Psoas muscle (tissue), 8 donors: Measurements from ENCODE around the gene DENND5A. TPM values are rescaled to one million over a fixed set of nuclear protein-coding genes. Genes with fewer than 3 reads are reported as not detected.

Source experiments
- ATAC-seq, 4 donors: fragments of 200-7000 bp; cut with Tn5 transposase; one replicate each; pipeline ENCODE4 v1.9.1; 2020; ENCODE audit warnings: moderate library complexity in 3 of 4, mild to moderate bottlenecking in 2 of 4
- DNase-seq, 2 donors: peaks; one replicate each; pipeline ENCODE4 v3.0.0-alpha.2; 2020
- H3K27ac ChIP-seq: fragments of 200-600 bp; one replicate; pipeline ENCODE4 v1.8.0; 2022
- H3K27me3 ChIP-seq, 3 donors: fragments of 200-600 bp in 1 of 3; one replicate each; pipeline versions ENCODE4 v1.6.1 to v1.8.0; 2013 to 2022; ENCODE audit warnings: low read length in 2 of 3, mild to moderate bottlenecking in 2 of 3, moderate library complexity in 1 of 3; ENCODE audit not compliant: insufficient read depth in 3 of 3
- H3K36me3 ChIP-seq, 2 donors: fragments of 200-600 bp in 1 of 2; one replicate each; pipeline versions ENCODE4 v1.6.1 to v1.8.0; 2013 to 2022; ENCODE audit warnings: low read depth in 1 of 2, mild to moderate bottlenecking in 1 of 2, moderate library complexity in 1 of 2; ENCODE audit not compliant: insufficient read depth in 1 of 2
- H3K4me1 ChIP-seq: fragments of 200-600 bp; one replicate; pipeline ENCODE4 v1.8.0; 2022
- H3K4me3 ChIP-seq: fragments of 200-600 bp; one replicate; pipeline ENCODE4 v1.8.0; 2022; ENCODE audit warnings: mild to moderate bottlenecking
- H3K9me3 ChIP-seq: fragments of 200-600 bp; one replicate; pipeline ENCODE4 v1.8.0; 2022
- CTCF ChIP-seq: fragments of 200-600 bp; IDR thresholded peaks from one replicate; pipeline ENCODE4 v1.8.0; 2022; ENCODE audit warnings: antibody characterized with exemption
- WGBS, 3 donors: extraction: QIAGEN DNeasy Blood & Tissue Kit; methylation state at CpG; one replicate each; pipeline versions ENCODE4 v1.1.6 to v1.1.7; 2013; 5-methylcytosine and 5-hydroxymethylcytosine counted together
- intact Hi-C, 2 donors: fragments of 100-400 bp; cut with DNase I; formaldehyde crosslinking; loops; one replicate each; pipeline versions ENCODE4 v1.11.0 to v1.14.2; 2022
- polyA plus RNA-seq, 3 donors: library from polyadenylated mRNA; stranded (reverse); fragments of 200-250 nt; gene quantifications; one replicate each; pipeline ENCODE4 v1.2.3, GENCODE V29; 2013
- total RNA-seq, 4 donors: library from RNA; stranded (reverse); fragmentation: NEBNext Ultra II Directional in 2 of 4; extraction: Animal tissue kit (Norgen Biotek cat#: 25700) in 2 of 4; gene quantifications; one replicate each; pipeline versions ENCODE4 v1.2.1 to v1.2.4, GENCODE V29; 2021 to 2023
- donor health status: healthy with polysubstance abuse.
- donor health status: DM: no; HTN: no; CAD: no; lungs with moderate emphysema.
- donor health status: Bipolar disorder and iron deficiency.
- donor health status: healthy.
- donor health status: DM: yes; HTN: yes; CAD: no.
- donor health status: DM: no; HTN: no; CAD: no.
- donor health status: DM: no; HTN: no; CAD: no.
- donor health status: DM: yes; HTN: yes; CAD: no.

The DENND5A gene
- total and polyA plus RNA-seq, 7 donors = 27.2 to 82.1 (median 30.8) TPM

- intact Hi-C loops = no loop called here
- no peak for ATAC-seq
- Histone ChIP-seq H3K9me3 (no peaks in the 10 kb centered on the region), H3K27ac (no peak overlapping the region), H3K27me3 (no peaks in the 10 kb centered on the region), H3K4me1 (no peaks in the 10 kb centered on the region), H3K36me3 (peaks cover 17 to 60% of the 10 kb centered on the region in 2 donors), H3K4me3 (no peak overlapping the region)
- no peak for TF ChIP-seq CTCF
- WGBS, 3 donors = 93 to 98% (median 94%) methylated on average over 2 of the region's 2 CpGs
- no peak for DNase-seq
These were observed 82.8 kb downstream of the DENND5A start for GRCh38 chr11:9182180-9182871.

- whole genome bisulfite sequencing, 3 donors = 57 to 77% (median 71%) methylated on average over 4 of the region's 4 CpGs
- H3K9me3 ChIP-seq = no peaks in the 10 kb centered on the region
- no peaks in the 10 kb centered on the region for H3K4me1 ChIP-seq
- no peak overlapping the region for H3K4me3 ChIP-seq
- ATAC-seq (no peak), DNase-seq (no peak)
- TF ChIP-seq CTCF = no peak
- H3K27me3 ChIP-seq = no peaks in the 10 kb centered on the region
- no peak overlapping the region for H3K27ac ChIP-seq
- peaks cover 17 to 67% of the 10 kb centered on the region in 2 donors for H3K36me3 ChIP-seq
- intact Hi-C loops = no loop called here
These were observed 84.4 kb downstream of the DENND5A start for GRCh38 chr11:9180784-9181183.

- ATAC-seq (no peak), DNase-seq (no peak)
- H3K9me3 ChIP-seq = no peaks in the 10 kb centered on the region
- TF ChIP-seq CTCF = no peak
- H3K36me3 ChIP-seq = peaks cover 14 to 68% of the 10 kb centered on the region in 2 donors
- no peak overlapping the region for H3K27ac ChIP-seq
- no peaks in the 10 kb centered on the region for H3K4me1 ChIP-seq
- no peak overlapping the region for H3K4me3 ChIP-seq
- H3K27me3 ChIP-seq = no peaks in the 10 kb centered on the region
- intact Hi-C loops = no loop called here
- 100% methylated on average over 1 of the region's 1 CpG; no CpG with 5 or more reads in 1 of the 3 donors for WGBS, 3 donors
These were observed 86.0 kb downstream of the DENND5A start for GRCh38 chr11:9179141-9179540.

GRCh38 chr11:9178716-9179115 lies 86.4 kb downstream of the DENND5A start:
- WGBS, 3 donors = 89 to 93% (median 90%) methylated on average over 4 of the region's 4 CpGs

More at GRCh38 chr11:9178716-9179115, 86.4 kb downstream of the DENND5A start:
- ATAC-seq (no peak), DNase-seq (no peak)
- no peak overlapping the region for H3K27ac ChIP-seq
- no peak overlapping the region for H3K4me3 ChIP-seq
- H3K4me1 ChIP-seq = no peaks in the 10 kb centered on the region
- intact Hi-C loops = no loop called here
- H3K36me3 ChIP-seq = peaks cover 14 to 68% of the 10 kb centered on the region in 2 donors
- no peaks in the 10 kb centered on the region for H3K9me3 ChIP-seq
- no peak for TF ChIP-seq CTCF
- no peaks in the 10 kb centered on the region for H3K27me3 ChIP-seq
